ENCODE measurements around the gene PNRC1. TPM values are rescaled to one million over a fixed set of nuclear protein-coding genes. Genes with fewer than 3 reads are reported as not detected.
"Not testable (repeated sequence)": the region's sequence is repeated elsewhere in the genome, so short reads cannot be mapped to it uniquely, and the experiment has no call there.

The PNRC1 gene
- total RNA-seq, 1 donor from 2014 or later, result 236 TPM

GRCh38 chr6:89059227-89059626 is 21.3 kb upstream of the PNRC1 start:
- Mint-ChIP-seq H3K4me3 (no peak overlapping the region), H3K36me3 (no peaks in the 10 kb centered on the region), H3K4me1 (peaks cover 5% of the 10 kb centered on the region), H3K27ac (no peak overlapping the region), H3K9me3 (no peaks in the 10 kb centered on the region), H3K27me3 (ENCODE audit: insufficient read depth, low read depth) (no peaks in the 10 kb centered on the region)
- H3K4me2 ChIP-seq, result no peak overlapping the region
- peak overlapping the region; percentile 72 for H2AFZ ChIP-seq (replicated peaks)
- H4K20me1 ChIP-seq (ENCODE audit: low read depth), result no peaks in the 10 kb centered on the region
- H3K9ac ChIP-seq, result no peak overlapping the region
- no peaks in the 10 kb centered on the region for H3K27me3 ChIP-seq
- H3K36me3 ChIP-seq, result no peaks in the 10 kb centered on the region
- H3K4me1 ChIP-seq, result no peaks in the 10 kb centered on the region
- no peak overlapping the region for H3K4me3 ChIP-seq
- no peaks in the 10 kb centered on the region for H3K9me3 ChIP-seq (ENCODE audit: low read depth)
- no peak for DNase-seq (ENCODE audit: low spot score)
- no peaks in the 10 kb centered on the region for H3F3A ChIP-seq (ENCODE audit: low read depth)
- no peak overlapping the region for H3K27ac ChIP-seq
- no peaks in the 10 kb centered on the region for H3K79me2 ChIP-seq (ENCODE audit: low read depth)
- TF ChIP-seq EZH2phosphoT487 (IDR thresholded peaks at IDR 0.05) (no peak), CTCF (IDR thresholded peaks at IDR 0.05) (no peak)

- Histone ChIP-seq H2AFZ (replicated peaks) (no peak overlapping the region), H3K27me3 (no peaks in the 10 kb centered on the region), H3K4me1 (peaks cover 11% of the 10 kb centered on the region), H3K79me2 (ENCODE audit: low read depth) (no peaks in the 10 kb centered on the region), H4K20me1 (ENCODE audit: low read depth) (no peaks in the 10 kb centered on the region), H3K9ac (no peak overlapping the region), H3K9me3 (ENCODE audit: low read depth) (no peaks in the 10 kb centered on the region), H3K4me2 (no peak overlapping the region), H3K27ac (no peak overlapping the region), H3K36me3 (no peaks in the 10 kb centered on the region), H3F3A (ENCODE audit: low read depth) (peaks cover 13% of the 10 kb centered on the region), H3K4me3 (no peak overlapping the region)
- Mint-ChIP-seq H3K27me3 (ENCODE audit: insufficient read depth, low read depth) (peaks cover 4% of the 10 kb centered on the region), H3K4me3 (no peak overlapping the region), H3K27ac (no peak overlapping the region), H3K9me3 (no peaks in the 10 kb centered on the region), H3K36me3 (no peaks in the 10 kb centered on the region), H3K4me1 (peaks cover 9% of the 10 kb centered on the region)
- no peak for DNase-seq (ENCODE audit: low spot score)
- no peak for TF ChIP-seq EZH2phosphoT487 (IDR thresholded peaks at IDR 0.05)
- no peak for TF ChIP-seq EZH2 (IDR thresholded peaks at IDR 0.05)
- TF ChIP-seq CTCF (IDR thresholded peaks at IDR 0.05), result no peak
These were observed 16.7 kb upstream of the PNRC1 start for GRCh38 chr6:89063881-89064280.

- DNase-seq (ENCODE audit: low spot score); H3K4me3 ChIP-seq; H3K4me3 Mint-ChIP-seq; H3K27ac ChIP-seq; H3K27me3 ChIP-seq; H3K36me3 ChIP-seq; H3K9me3 Mint-ChIP-seq; H3K4me1 Mint-ChIP-seq; H3K9me3 ChIP-seq (ENCODE audit: low read depth); H3K79me2 ChIP-seq (ENCODE audit: low read depth); H2AFZ ChIP-seq (replicated peaks); H3K27ac Mint-ChIP-seq; H3K36me3 Mint-ChIP-seq; H3K9ac ChIP-seq; H4K20me1 ChIP-seq (ENCODE audit: low read depth); H3K4me2 ChIP-seq; H3K27me3 Mint-ChIP-seq (ENCODE audit: insufficient read depth, low read depth): not testable (repeated sequence)
- Histone ChIP-seq H3F3A (ENCODE audit: low read depth) (peaks cover 13% of the 10 kb centered on the region), H3K4me1 (peaks cover 11% of the 10 kb centered on the region)
These were observed 15.6 kb upstream of the PNRC1 start for GRCh38 chr6:89064931-89065330.

GRCh38 chr6:89066121-89066520 is 14.4 kb upstream of the PNRC1 start:
- H3K27ac Mint-ChIP-seq; H3K27me3 Mint-ChIP-seq (ENCODE audit: insufficient read depth, low read depth); H2AFZ ChIP-seq (replicated peaks); H3K4me1 Mint-ChIP-seq; H3K4me3 ChIP-seq; H3K79me2 ChIP-seq (ENCODE audit: low read depth); DNase-seq (ENCODE audit: low spot score); H3K4me3 Mint-ChIP-seq; H3K36me3 Mint-ChIP-seq; H4K20me1 ChIP-seq (ENCODE audit: low read depth); H3K9me3 ChIP-seq (ENCODE audit: low read depth); H3K27ac ChIP-seq; H3K36me3 ChIP-seq; H3K4me2 ChIP-seq; H3K27me3 ChIP-seq; H3K9me3 Mint-ChIP-seq; H3K9ac ChIP-seq: not testable (repeated sequence)
- peaks cover 11% of the 10 kb centered on the region for H3K4me1 ChIP-seq
- peaks cover 13% of the 10 kb centered on the region for H3F3A ChIP-seq (ENCODE audit: low read depth)
